ENCODE results near the gene LUZP1.

Gene LUZP1

GRCh38 chr1:23103001-23103889, 65.4 kb downstream of the LUZP1 start:
- H3K4me3 ChIP-seq (ENCODE audit: insufficient read depth, low read depth, low read length, poor library complexity, severe bottlenecking), result no peak overlapping the region
- H3K27ac ChIP-seq (ENCODE audit: insufficient read depth, low read length, poor library complexity, severe bottlenecking), result peak overlapping the region; percentile 35
- DNase-seq, result no peak

GRCh38 chr1:23102289-23102688, 66.4 kb downstream of the LUZP1 start:
- H3K36me3 ChIP-seq (ENCODE audit: control insufficient read depth, insufficient read depth, low read length), result no peaks in the 10 kb centered on the region
- no peak for DNase-seq
- peak overlapping the region; percentile 35 for H3K27ac ChIP-seq (ENCODE audit: insufficient read depth, low read length, poor library complexity, severe bottlenecking)
- H3K9me3 ChIP-seq (ENCODE audit: control insufficient read depth, low read length), result no peaks in the 10 kb centered on the region
- no peaks in the 10 kb centered on the region for H3K27me3 ChIP-seq (replicated peaks; ENCODE audit: control insufficient read depth, insufficient read depth, low read length, poor library complexity, severe bottlenecking)
- peaks cover 28% of the 10 kb centered on the region for H3K4me1 ChIP-seq (ENCODE audit: control insufficient read depth, insufficient read depth, low read length, poor library complexity, severe bottlenecking)
- H3K4me3 ChIP-seq (ENCODE audit: insufficient read depth, low read depth, low read length, poor library complexity, severe bottlenecking), result no peak overlapping the region

More at GRCh38 chr1:23103001-23103889, 65.4 kb downstream of the LUZP1 start:
- Histone ChIP-seq H3K27me3 (replicated peaks; ENCODE audit: control insufficient read depth, insufficient read depth, low read length, poor library complexity, severe bottlenecking) (no peaks in the 10 kb centered on the region), H3K36me3 (ENCODE audit: control insufficient read depth, insufficient read depth, low read length) (peaks cover 3% of the 10 kb centered on the region), H3K4me1 (ENCODE audit: control insufficient read depth, insufficient read depth, low read length, poor library complexity, severe bottlenecking) (peaks cover 28% of the 10 kb centered on the region), H3K9me3 (ENCODE audit: control insufficient read depth, low read length) (no peaks in the 10 kb centered on the region)

- Histone ChIP-seq H3K36me3 (ENCODE audit: control insufficient read depth, insufficient read depth, low read length) (no peaks in the 10 kb centered on the region), H3K4me1 (ENCODE audit: control insufficient read depth, insufficient read depth, low read length, poor library complexity, severe bottlenecking) (peaks cover 28% of the 10 kb centered on the region), H3K9me3 (ENCODE audit: control insufficient read depth, low read length) (no peaks in the 10 kb centered on the region), H3K4me3 (ENCODE audit: insufficient read depth, low read depth, low read length, poor library complexity, severe bottlenecking) (no peak overlapping the region), H3K27me3 (replicated peaks; ENCODE audit: control insufficient read depth, insufficient read depth, low read length, poor library complexity, severe bottlenecking) (no peaks in the 10 kb centered on the region), H3K27ac (ENCODE audit: insufficient read depth, low read length, poor library complexity, severe bottlenecking) (no peak overlapping the region)
- no peak for DNase-seq
These were observed 66.8 kb downstream of the LUZP1 start for GRCh38 chr1:23101887-23102286.

DNA sequence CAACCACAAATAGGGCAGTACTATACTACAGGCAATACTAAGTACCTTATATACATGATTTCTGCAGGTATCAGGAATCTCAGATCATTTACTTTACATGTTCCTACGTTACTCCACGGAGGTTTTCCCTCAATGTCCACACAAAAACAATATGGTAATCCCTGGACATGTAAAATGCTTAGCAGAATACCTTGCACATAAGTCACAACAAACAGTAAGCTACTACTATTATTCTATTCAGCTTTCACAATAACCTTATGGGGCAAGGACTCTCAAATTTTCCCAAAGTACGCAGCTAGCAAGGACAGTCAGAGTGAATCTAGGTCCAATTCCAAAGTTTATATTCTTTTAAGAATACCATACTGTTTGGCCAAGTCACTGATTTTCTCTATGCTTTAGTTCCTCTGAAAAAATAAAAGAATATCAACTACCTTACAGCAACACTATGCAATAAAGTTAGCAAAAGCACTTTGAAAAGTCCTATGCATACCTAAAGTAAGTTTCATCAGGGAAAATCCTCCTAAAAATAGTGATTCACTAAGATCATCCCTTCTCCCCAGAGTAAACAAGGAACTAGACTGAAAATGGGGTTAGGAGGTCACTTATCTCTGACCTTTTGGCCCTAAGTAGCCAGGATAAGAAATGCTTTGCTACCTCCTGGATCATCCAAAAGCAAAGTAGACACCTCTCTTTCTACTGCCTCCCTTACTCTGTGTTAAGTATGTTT, 67.4 kb downstream of the LUZP1 start:
- H3K27me3 ChIP-seq (replicated peaks; ENCODE audit: control insufficient read depth, insufficient read depth, low read length, poor library complexity, severe bottlenecking), result no peaks in the 10 kb centered on the region

GRCh38 chr1:23100074-23100748, 68.4 kb downstream of the LUZP1 start:
- no peaks in the 10 kb centered on the region for H3K9me3 ChIP-seq (ENCODE audit: control insufficient read depth, low read length)
- H3K27me3 ChIP-seq (replicated peaks; ENCODE audit: control insufficient read depth, insufficient read depth, low read length, poor library complexity, severe bottlenecking), result no peaks in the 10 kb centered on the region
- H3K4me3 ChIP-seq (ENCODE audit: insufficient read depth, low read depth, low read length, poor library complexity, severe bottlenecking), result no peak overlapping the region
- H3K36me3 ChIP-seq (ENCODE audit: control insufficient read depth, insufficient read depth, low read length), result no peaks in the 10 kb centered on the region
- peaks cover 28% of the 10 kb centered on the region for H3K4me1 ChIP-seq (ENCODE audit: control insufficient read depth, insufficient read depth, low read length, poor library complexity, severe bottlenecking)
- peak; percentile 18 to 45 (median 37) for DNase-seq
- H3K27ac ChIP-seq (ENCODE audit: insufficient read depth, low read length, poor library complexity, severe bottlenecking), result peak overlapping the region; percentile 46

More for the DNA sequence above, 67.4 kb downstream of the LUZP1 start:
- Histone ChIP-seq H3K36me3 (ENCODE audit: control insufficient read depth, insufficient read depth, low read length) (no peaks in the 10 kb centered on the region), H3K4me3 (ENCODE audit: insufficient read depth, low read depth, low read length, poor library complexity, severe bottlenecking) (no peak overlapping the region), H3K4me1 (ENCODE audit: control insufficient read depth, insufficient read depth, low read length, poor library complexity, severe bottlenecking) (peaks cover 28% of the 10 kb centered on the region), H3K27ac (ENCODE audit: insufficient read depth, low read length, poor library complexity, severe bottlenecking) (peak overlapping the region; percentile 46), H3K9me3 (ENCODE audit: control insufficient read depth, low read length) (no peaks in the 10 kb centered on the region)
- DNase-seq, result no peak

GRCh38 chr1:23099171-23099536, 69.5 kb downstream of the LUZP1 start:
- no peaks in the 10 kb centered on the region for H3K9me3 ChIP-seq (ENCODE audit: control insufficient read depth, low read length)
- H3K4me1 ChIP-seq (ENCODE audit: control insufficient read depth, insufficient read depth, low read length, poor library complexity, severe bottlenecking), result peaks cover 28% of the 10 kb centered on the region
- DNase-seq, result no peak
- peaks cover under 1% of the 10 kb centered on the region for H3K36me3 ChIP-seq (ENCODE audit: control insufficient read depth, insufficient read depth, low read length)
- H3K27ac ChIP-seq (ENCODE audit: insufficient read depth, low read length, poor library complexity, severe bottlenecking), result no peak overlapping the region
- H3K27me3 ChIP-seq (replicated peaks; ENCODE audit: control insufficient read depth, insufficient read depth, low read length, poor library complexity, severe bottlenecking), result no peaks in the 10 kb centered on the region
- no peak overlapping the region for H3K4me3 ChIP-seq (ENCODE audit: insufficient read depth, low read depth, low read length, poor library complexity, severe bottlenecking)

GRCh38 chr1:23098463-23099170, 70.0 kb downstream of the LUZP1 start:
- Histone ChIP-seq H3K27me3 (replicated peaks; ENCODE audit: control insufficient read depth, insufficient read depth, low read length, poor library complexity, severe bottlenecking) (no peaks in the 10 kb centered on the region), H3K27ac (ENCODE audit: insufficient read depth, low read length, poor library complexity, severe bottlenecking) (no peak overlapping the region), H3K36me3 (ENCODE audit: control insufficient read depth, insufficient read depth, low read length) (peaks cover 5% of the 10 kb centered on the region), H3K9me3 (ENCODE audit: control insufficient read depth, low read length) (no peaks in the 10 kb centered on the region), H3K4me1 (ENCODE audit: control insufficient read depth, insufficient read depth, low read length, poor library complexity, severe bottlenecking) (peaks cover 28% of the 10 kb centered on the region), H3K4me3 (ENCODE audit: insufficient read depth, low read depth, low read length, poor library complexity, severe bottlenecking) (no peak overlapping the region)
- peak; percentile 38 to 55 (median 41) for DNase-seq

GRCh38 chr1:23097316-23097715, 71.3 kb downstream of the LUZP1 start:
- DNase-seq, result no peak
- no peaks in the 10 kb centered on the region for H3K27me3 ChIP-seq (replicated peaks; ENCODE audit: control insufficient read depth, insufficient read depth, low read length, poor library complexity, severe bottlenecking)
- no peak overlapping the region for H3K27ac ChIP-seq (ENCODE audit: insufficient read depth, low read length, poor library complexity, severe bottlenecking)
- H3K4me1 ChIP-seq (ENCODE audit: control insufficient read depth, insufficient read depth, low read length, poor library complexity, severe bottlenecking), result peaks cover 25% of the 10 kb centered on the region
- H3K36me3 ChIP-seq (ENCODE audit: control insufficient read depth, insufficient read depth, low read length), result peaks cover 17% of the 10 kb centered on the region
- no peaks in the 10 kb centered on the region for H3K9me3 ChIP-seq (ENCODE audit: control insufficient read depth, low read length)
- H3K4me3 ChIP-seq (ENCODE audit: insufficient read depth, low read depth, low read length, poor library complexity, severe bottlenecking), result no peak overlapping the region

DNA sequence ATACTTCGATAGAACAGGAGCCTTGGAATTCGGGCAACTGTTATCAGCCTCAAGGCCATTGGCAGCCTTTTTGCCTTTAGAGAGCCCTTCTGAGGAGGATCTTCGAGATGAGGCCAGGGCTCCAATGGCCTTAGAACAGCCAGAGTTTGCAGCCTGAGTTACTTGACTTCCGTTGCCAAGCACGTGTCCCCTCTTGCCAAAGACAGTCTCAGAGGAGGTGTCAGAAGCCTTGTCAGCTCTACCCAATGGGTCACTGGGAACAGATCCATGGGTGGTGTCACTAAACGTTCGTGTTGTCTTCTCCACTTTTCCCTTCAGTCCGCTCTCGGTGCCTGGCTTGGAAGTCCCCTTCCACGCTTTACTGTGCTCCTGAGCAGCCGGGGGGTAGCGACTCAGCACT, 76.2 kb downstream of the LUZP1 start:
- Histone ChIP-seq H3K36me3 (ENCODE audit: control insufficient read depth, insufficient read depth, low read length) (peaks cover 44% of the 10 kb centered on the region), H3K27me3 (replicated peaks; ENCODE audit: control insufficient read depth, insufficient read depth, low read length, poor library complexity, severe bottlenecking) (no peaks in the 10 kb centered on the region), H3K27ac (ENCODE audit: insufficient read depth, low read length, poor library complexity, severe bottlenecking) (no peak overlapping the region), H3K4me1 (ENCODE audit: control insufficient read depth, insufficient read depth, low read length, poor library complexity, severe bottlenecking) (no peaks in the 10 kb centered on the region), H3K4me3 (ENCODE audit: insufficient read depth, low read depth, low read length, poor library complexity, severe bottlenecking) (no peak overlapping the region), H3K9me3 (ENCODE audit: control insufficient read depth, low read length) (no peaks in the 10 kb centered on the region)
- no peak for DNase-seq

Data from effector memory CD4-positive, alpha-beta T cell (primary cell).